HPDE6-E6E7 (cell line): ENCODE measurements around the gene RELL2.
"Not testable (repeated sequence)": the region's sequence is repeated elsewhere in the genome, so short reads cannot be mapped to it uniquely, and the experiment has no call there.

Source experiments
- DNase-seq: peaks from one replicate; pipeline ENCODE4 v3.0.0; 2011; ENCODE audit warnings: missing footprints; ENCODE audit errors: extremely low spot score

RELL2 gene

DNA sequence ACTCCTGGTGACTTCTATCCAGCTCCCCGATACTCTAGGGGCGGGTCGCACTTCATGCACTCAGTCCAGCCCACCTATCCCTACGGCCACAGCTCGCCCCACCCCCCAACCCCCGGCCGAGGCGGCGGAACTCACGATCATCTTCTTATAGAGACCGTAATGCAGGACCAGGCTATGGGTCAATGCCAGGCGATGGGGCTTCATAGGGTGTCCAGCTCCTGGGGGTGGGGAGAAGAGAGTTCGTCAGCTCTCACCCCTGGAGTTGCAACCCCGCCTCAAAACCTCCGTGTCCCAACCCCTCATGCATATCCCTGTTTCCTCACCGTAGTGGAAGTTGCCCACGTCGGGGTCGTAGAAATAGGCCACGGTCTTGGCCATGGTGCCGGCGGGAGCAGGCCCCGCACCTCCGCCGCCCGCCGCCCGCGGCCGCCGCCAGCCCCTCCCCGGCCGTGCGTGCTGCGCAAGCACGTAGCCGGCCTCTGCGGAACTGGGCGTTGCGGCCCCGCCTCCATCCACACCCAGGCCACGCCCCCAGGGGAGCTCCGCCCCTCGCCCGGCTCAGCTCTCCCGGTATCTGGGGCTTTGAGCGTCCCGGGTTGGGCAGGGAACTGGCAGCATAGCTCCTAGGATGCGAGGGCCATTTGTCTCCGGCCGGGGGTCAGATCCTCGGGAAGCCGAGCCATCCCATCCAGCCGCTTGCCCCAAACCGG lies at the start of gene RELL2, which contains the start of gene HDAC3:
RELL2 (plus strand) TSS at position 585 of the 710 bp plus-strand sequence. CDS start 1,229 bp downstream, outside the sequence.
HDAC3 (minus strand) TSS at position 437 of the 710 bp plus-strand sequence; CDS start at position 378, 59 bp downstream.
- DNase-seq = peak; percentile 92

DNA sequence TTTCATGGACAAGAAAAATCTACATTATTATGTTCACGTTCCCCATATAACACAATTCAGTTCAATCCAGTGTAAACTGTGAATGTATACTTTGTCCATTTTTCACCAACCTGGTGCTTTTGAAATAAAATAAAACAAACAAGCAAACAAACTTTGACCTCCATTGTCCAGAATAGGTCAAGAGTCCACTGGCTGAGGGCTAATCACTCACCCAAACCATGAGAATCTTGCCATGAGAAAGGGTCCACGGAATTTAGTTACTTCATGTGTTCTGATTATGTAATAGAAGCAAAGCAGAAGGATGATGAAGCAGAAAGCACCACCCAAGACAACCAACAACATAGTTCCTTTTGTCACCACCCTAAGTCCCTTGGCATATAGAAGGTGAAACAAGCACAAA lies 46.7 kb upstream of the RELL2 start:
- DNase-seq = no peak

- no peak for DNase-seq
Observed at GRCh38 chr5:141596867-141597266, 39.9 kb upstream of the RELL2 start.

GRCh38 chr5:141597394-141597793 lies 39.4 kb upstream of the RELL2 start:
- DNase-seq = no peak

- DNase-seq = no peak
Observed at GRCh38 chr5:141597814-141598213, 39.0 kb upstream of the RELL2 start.

GRCh38 chr5:141598391-141599345 lies 38.1 kb upstream of the RELL2 start:
- DNase-seq = no peak

GRCh38 chr5:141602606-141603005 lies 34.2 kb upstream of the RELL2 start:
- DNase-seq = no peak

GRCh38 chr5:141603923-141604717 lies 32.7 kb upstream of the RELL2 start:
- DNase-seq = peak; percentile 90

- no peak for DNase-seq
Observed at GRCh38 chr5:141605523-141606277, 31.1 kb upstream of the RELL2 start.

DNA sequence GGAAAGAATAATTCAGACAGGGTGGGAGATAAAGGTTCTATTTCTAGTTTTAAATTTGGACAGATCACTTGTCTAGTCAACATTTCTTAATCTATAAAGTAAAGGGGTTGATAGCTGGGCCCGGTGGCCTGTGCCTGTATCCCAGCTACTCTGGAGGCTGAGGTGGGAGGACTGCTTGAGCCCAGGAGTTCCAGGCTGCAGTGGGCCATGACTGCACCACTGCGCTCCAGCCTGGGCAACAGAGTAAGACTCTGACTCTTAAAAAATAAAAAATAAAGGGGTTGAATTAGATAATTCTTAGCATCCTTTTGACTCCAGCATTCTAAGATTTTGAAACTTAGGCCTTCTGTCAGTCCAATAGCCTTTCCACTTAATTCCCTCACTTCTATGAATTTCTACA lies 28.8 kb upstream of the RELL2 start:
- no peak for DNase-seq

DNA sequence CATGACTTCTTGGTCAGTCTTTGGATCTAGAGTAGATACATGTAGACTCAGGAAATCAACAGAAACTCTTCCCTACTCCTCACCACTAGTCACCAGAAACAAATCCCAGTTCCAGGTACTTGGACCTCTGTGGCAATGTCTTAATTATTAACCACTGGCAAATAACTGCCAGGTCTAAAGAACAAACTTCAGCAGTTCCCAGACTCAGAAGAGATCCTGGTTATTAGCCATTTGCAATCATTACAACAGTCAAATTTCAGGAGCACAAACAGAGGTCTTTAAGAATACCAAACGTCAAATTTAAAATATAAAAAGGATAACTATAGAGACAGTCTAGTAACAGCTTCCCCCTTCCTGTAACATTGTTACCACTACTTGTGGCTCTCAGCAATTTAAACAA lies 28.2 kb upstream of the RELL2 start:
- DNase-seq = no peak

- DNase-seq = no peak
Observed at GRCh38 chr5:141609044-141609443, 27.8 kb upstream of the RELL2 start.

GRCh38 chr5:141609921-141610320 lies 26.9 kb upstream of the RELL2 start:
- not testable (repeated sequence) for DNase-seq

- no peak for DNase-seq
Observed at GRCh38 chr5:141611289-141611688, 25.5 kb upstream of the RELL2 start.

DNA sequence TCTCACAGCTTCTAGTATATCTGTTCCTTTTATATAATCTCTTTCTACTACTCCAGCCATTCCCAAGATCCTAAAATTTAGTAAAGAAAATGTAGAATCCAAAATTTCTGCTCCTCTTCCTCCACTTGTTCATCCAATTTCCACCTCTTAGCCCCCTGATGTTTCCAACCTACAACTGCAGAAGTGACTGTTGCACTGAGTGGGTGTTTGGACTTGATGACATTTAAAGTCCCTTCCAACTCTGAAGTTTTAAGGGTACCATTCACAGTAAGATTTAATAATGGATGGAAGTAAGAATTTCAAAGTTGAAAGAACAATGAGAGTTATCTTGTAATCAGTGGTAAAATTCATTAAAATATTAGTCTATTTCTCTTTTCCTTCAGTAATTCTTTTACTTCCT lies 23.5 kb upstream of the RELL2 start:
- DNase-seq = no peak

DNA sequence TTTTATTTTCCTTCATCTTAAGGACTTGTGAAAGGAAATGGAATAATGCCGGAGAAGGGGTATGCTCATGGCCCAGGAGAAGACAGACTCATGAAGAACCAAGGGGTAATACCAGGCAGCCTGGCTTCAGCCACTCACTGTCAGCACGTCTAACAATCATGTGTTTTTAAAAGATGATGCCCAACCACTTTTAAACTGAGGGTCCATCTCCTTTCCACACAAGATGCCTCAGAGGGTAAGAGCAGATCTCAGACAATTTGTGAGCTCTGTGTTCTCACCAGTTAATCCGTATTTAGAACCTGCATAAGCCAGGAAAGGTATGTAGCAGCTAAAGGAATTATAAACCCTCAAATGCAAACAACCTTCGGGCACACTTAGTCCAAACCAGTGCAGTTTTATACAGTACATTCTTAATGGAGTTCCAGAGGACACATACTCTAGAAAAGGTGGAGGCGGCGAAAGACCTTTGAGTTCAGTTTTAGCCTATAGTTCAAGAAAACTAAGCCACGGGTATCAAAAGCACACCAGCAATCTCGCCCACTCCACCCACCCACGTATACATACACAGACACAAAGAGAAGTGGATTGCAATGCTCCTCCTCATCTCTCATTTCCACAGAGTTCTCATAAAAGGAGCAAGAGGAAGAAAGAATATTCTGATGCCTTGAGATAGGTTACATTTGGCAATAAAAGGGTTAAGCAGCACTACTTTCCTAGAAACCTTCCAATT lies 20.6 kb upstream of the RELL2 start:
- DNase-seq = no peak

DNA sequence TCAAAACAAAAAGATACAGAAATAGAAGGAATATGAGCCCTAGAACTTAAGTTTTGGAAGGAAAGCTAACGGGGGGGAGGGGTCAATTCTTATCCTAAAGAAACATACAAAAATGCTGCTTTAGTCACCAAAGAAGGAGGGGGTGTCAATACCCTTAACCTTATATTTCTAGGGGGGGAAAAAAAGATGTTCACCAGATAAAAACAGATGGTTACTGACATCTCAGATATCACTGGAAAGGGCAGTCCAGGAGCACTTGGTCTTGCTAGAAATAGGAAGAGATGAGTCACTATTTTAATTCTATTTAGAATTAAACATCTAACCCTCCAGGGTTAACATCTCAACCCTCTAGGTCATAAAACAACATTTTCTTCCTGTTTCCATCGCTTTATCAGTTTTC lies 19.7 kb upstream of the RELL2 start:
- DNase-seq = no peak

DNA sequence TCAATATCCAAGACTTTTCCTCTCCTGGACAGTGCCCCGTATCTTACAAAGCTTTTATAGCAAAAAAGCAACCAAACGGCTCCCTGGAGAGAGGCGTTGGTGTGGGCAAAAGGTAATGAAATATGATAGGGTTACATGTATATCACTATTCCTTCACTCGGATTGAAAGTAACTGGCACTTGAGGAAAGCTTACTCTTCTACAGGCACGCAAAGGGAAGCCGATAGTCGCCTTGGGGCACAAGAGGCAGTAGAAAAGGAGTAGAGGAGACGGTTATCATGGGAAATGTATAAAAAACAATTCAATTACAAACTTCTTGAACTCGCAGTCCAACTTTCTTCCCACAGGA lies 19.1 kb upstream of the RELL2 start:
- DNase-seq = no peak

DNA sequence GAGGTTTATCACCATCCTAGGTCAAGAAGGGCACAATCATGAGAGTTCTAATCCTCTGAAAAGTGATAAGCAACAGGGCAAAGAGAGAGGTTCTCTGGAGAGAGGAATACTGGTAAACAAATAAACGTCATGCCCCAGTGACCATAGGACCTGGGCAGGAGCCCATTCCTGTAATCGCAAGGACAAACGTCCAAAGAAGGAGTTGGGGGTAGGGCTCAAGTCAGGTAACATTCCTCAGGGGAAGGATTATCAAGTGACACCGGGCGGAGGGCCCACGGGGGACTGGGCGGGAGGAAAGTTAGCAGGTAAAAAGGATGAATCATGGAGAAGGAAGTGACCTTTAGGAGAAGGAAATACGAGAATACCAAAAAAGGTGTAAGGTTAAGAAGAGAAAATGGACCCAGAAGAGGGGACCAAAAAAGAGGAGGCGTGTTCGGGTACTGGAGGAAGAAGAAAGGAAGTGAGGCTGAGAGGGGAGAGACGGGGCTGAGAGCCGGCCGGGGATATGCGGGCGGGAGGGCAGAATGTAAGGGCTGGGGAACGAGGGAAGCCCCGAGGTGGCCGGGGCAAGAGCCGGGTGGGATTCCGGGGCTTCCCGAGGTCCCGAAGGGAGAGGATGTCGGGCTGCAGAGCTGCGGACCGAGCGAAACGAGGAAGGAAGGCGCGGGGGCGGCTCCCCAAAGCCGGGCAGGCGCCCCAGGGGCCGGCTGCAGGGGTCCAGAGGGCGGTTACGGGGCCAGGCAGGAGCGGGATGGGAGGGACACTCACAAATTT lies 18.6 kb upstream of the RELL2 start:
- DNase-seq = peak; percentile 67
